Measurements from ENCODE around the gene GPR4. TPM values are rescaled to one million over a fixed set of nuclear protein-coding genes. Genes with fewer than 3 reads are reported as not detected.

Gene GPR4
- total RNA-seq, 1 donor from 2014 or later = under 0.01 TPM

DNA sequence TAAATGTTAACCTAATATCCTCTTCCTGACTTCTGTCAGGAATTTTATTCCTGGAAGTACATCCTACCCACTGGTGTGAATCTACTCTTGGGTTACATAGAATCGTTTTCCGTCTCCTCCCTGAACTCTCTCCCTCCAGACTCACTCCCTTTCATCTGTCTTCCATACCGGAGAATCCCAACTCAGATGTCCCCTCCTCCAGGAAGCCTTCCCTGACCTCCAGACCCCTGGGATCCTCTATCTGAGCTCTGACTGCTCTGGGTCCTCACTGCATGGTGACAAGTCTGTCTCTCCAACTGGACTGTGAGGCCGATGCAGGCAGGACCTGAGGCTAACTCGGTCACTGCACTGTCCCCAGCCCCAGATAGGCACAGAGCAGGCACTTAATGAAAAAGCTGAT is 42.0 kb downstream of the GPR4 start:
- DNase-seq (ENCODE audit: low spot score in 2 of 2) (no peak), FAIRE-seq (no peak)

DNA sequence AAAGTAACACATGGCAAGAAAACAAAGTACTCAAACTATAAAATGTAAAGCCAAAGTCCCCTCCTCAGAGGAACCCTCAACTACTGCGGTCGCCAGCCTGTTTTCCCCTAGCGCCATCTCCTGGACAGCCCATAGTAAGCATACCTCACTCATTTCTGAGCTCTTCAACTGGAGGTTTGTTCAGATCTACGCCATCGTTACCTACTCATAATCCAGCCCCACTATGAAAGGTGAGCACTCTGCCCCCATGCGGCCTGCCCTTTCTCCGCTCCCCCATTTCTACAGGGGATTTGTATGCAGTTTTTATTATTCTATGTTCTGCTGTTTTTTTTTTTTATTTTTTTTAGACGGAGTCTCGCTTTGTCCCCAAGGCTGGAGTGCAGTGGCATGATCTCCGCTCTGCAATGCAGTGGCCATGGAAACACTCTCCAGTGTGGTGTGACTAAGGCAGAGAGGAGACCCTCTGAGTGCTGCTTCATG is 43.6 kb downstream of the GPR4 start:
- peak in 1 of 2 donors; percentile 73 for DNase-seq (ENCODE audit: low spot score in 2 of 2)
- FAIRE-seq = no peak

DNA sequence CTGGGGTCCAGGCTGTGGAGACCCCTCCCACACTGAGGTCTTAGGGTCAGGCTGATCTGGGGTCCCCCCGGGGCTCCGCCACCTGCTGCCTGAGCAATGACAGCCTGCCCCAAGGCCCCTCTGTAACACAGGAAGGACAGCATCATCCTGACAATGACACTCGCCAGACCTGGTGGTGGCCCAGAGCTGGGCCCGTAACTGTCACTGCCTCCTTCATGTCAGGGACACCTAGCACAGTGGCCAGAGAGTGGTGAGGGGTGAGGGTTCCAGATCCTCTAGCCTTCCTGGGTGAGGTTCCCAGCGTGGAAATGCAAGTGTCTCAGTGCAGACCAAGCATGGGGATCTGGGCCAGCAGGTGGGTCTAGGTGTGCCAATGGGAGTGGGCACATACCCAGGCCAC is 45.2 kb downstream of the GPR4 start:
- FAIRE-seq (no peak), DNase-seq (ENCODE audit: low spot score in 2 of 2) (no peak)

DNA sequence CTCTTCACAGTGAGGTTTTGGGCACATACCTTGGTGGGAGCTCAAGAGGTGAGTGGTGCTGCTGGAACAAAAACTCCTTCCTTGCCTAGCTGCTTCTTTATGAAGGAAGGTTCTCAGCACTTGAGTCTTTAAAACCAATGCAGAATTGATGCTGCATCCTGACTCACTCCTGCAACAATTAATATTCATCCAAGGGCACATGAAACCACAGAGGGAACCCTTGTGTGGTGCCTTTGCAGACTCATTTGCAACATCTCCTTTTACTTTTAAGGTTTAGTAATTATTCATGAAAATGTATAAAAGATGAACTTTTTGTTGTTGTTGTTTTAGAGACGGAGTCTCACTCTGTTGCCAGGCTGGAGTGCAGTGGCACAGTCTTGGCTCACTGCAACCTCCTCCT is 47.5 kb downstream of the GPR4 start:
- FAIRE-seq = no peak
- no peak for DNase-seq (ENCODE audit: low spot score in 2 of 2)

DNA sequence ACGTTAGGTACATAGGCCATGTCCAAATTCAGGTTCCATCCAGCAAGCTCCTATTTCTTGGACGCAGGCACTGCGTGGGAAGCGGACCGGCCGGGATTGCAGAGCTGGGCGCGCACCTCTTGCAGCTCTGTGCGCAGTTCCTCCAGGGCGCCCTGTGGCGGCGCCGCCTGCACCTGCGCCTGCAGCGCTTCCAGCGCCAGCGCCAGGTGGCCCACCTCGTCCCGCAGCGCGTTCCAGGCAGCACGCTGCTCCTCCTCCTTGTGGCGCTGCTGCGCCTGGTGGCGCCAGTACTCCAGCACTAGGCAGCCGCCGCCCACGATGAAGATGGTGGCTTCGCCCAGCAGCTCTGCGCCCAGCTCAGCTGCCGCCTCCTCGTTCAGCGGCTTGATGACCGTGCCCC is 48.5 kb downstream of the GPR4 start:
- DNase-seq (ENCODE audit: low spot score in 2 of 2) = no peak
- no peak for FAIRE-seq

DNA sequence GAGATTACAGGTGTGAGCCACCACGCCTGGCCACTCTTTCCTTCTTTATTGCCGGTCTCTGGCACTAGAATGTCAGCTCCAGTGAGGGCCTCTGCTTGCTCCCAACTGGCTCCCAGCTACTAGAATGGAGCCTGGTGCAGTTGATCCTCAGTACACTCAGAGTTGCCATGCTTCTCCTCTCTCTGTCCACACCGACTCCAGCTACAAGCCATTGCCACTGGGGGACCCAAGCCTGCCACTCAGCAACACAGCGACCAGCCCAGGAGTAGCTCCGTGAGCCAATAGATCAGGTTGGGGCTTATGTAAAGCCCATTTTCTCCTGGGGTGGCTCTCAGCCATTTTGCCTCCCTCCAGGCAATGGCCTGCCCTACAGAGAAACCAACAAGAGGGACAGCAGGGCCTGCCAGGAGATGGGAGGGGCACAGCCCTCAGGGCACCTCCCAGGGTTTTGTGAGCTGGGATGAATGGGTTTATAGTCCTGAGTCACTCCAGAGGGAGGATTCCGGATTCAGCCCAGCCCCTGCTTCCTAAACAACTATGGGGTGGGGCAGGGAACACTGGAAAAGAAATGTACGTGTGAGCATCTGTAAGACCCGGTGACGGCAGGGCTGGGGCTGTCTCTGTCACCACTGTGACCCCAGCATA is 53.9 kb downstream of the GPR4 start:
- FAIRE-seq = no peak

DNA sequence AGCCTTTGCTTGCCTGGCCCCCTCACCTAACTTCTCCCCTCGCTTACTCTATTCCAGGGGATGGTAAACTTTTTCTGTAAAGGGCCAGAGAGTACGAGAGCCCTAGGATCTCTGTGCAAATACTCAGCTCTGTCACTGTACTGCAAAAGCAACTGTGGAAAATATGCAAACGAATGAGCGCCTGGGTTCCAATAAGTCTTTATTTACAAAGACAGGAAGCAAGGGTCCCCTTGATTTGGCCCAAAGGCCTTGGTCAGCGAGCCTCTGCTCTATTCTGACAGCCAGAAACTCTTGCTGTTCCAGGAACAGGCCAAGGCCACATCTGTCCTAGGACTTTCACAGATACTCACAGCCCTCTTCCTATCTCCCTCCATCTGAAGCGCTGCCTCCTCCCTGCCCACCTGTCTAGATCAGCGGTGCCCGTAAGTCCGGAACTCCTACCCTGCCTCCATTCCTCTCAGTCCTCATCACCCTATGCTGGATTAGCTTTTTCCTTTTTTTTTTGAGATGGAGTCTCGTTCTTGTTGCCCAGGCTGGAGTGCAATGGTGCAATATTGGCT is 54.7 kb downstream of the GPR4 start:
- FAIRE-seq (no peak), DNase-seq (ENCODE audit: low spot score in 2 of 2) (no peak)

More for the DNA sequence above, 53.9 kb downstream of the GPR4 start:
- DNase-seq (ENCODE audit: low spot score in 2 of 2) = no peak

DNA sequence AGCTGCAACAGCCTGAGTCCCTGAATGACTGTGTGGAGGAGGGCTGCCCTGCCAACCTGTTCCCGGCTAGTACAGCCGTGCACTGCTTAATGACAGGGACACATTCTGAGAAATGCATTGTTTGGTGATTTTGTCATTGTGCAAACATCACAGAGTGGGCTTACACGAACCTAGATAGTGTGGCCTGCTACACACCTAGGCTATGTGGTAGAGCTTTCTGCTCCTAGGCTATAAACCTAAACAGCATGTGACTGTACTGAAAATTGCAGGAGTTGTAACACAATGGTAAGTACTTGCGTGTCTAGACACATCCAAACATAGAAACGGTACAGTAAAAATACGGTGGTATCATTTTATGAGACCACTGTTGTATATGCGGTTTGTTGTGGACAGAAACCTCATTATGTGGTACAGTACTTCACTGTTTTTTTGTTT is 59.8 kb downstream of the GPR4 start:
- FAIRE-seq (no peak), DNase-seq (ENCODE audit: low spot score in 2 of 2) (no peak)

Small RNAs within 50 kb of the gene (small RNA-seq; reads per million reads assigned to genes)
- 0.10 reads per million for gene RN7SL836P

Other genes starting within 250 kb of the GPR4 start
- gene ERCC2, start 231.6 kb downstream of the GPR4 start, total RNA-seq = 14.3 TPM
- under 0.01 TPM for gene PPP1R13L, start 197.1 kb downstream of the GPR4 start, total RNA-seq
- gene POLR1G, start 195.6 kb downstream of the GPR4 start, total RNA-seq = 3.7 TPM
- gene ERCC1, start 178.3 kb downstream of the GPR4 start, total RNA-seq = 55.0 TPM
- 2.0 TPM for gene FOSB, start 134.2 kb downstream of the GPR4 start, total RNA-seq
- 54.2 TPM for gene RTN2, start 105.2 kb downstream of the GPR4 start, total RNA-seq
- 0.82 TPM for gene PPM1N, start 103.8 kb downstream of the GPR4 start, total RNA-seq
- 9.0 TPM for gene VASP, start 94.7 kb downstream of the GPR4 start, total RNA-seq
- gene OPA3, start 17.4 kb downstream of the GPR4 start, total RNA-seq = 1.6 TPM
- 13.0 TPM for gene EML2, start 37.2 kb upstream of the GPR4 start, total RNA-seq
- 0.41 TPM for gene GIPR, start 66.0 kb upstream of the GPR4 start, total RNA-seq
- gene SNRPD2, start 89.7 kb upstream of the GPR4 start, total RNA-seq = 157 TPM
- 8.2 TPM for gene QPCTL, start 90.5 kb upstream of the GPR4 start, total RNA-seq
- gene FBXO46, start 128.7 kb upstream of the GPR4 start, total RNA-seq = 13.9 TPM
- gene MEIOSIN, start 131.2 kb upstream of the GPR4 start, total RNA-seq = not detected
- 0.82 TPM for gene SIX5, start 167.0 kb upstream of the GPR4 start, total RNA-seq
- gene DMPK, start 180.3 kb upstream of the GPR4 start, total RNA-seq = 13.9 TPM
- gene DMWD, start 190.6 kb upstream of the GPR4 start, total RNA-seq = 47.7 TPM
- gene RSPH6A, start 213.1 kb upstream of the GPR4 start, total RNA-seq = not detected